ENCODE data around the gene SLX4IP.

SLX4IP gene

GRCh38 chr20:10429443-10429981, 5.6 kb upstream of the SLX4IP start:
- DNase-seq: no peak

DNA sequence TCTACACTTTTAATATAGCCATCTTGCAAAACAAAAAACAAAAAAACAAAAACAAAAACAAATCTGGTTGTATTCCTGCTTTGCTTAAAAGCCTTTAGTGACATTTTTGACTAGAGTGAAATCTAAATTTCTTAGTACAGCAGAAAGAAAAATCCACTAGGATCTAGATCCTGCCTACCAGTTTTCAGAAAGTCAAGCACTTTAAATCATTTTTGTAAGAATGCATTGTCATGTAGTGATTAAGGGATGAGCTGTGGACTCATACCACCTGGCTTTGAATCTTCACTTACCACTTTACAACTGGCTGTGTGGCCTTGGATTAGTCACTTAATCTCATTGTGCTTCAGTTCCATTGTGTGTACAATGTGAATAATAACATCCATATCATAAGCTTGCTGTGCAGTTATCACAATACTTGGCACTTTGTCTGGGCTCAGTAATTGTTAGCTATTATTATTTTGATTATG, 5.1 kb upstream of the SLX4IP start:
- DNase-seq: no peak

DNA sequence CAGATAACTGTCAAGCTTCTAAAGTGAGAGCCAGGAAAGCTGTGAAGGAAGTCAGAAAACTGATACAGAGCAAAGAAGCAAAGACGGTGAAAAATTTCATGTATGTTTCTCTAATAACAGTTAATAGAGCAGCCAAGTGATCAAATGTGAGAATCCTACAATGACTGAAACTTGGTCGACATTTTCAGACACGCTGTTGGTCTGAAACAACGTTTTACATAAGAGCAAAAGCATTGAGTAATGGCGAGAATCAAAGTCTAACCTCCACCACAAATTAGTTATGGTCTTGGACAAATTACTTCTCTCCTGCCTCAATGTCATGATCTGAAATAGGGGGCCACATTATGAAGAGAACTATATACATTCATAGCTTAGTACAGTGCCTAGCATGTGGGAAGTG, 4.4 kb upstream of the SLX4IP start:
- DNase-seq: no peak

- no peak for DNase-seq
Measured at GRCh38 chr20:10432079-10432478, 3.0 kb upstream of the SLX4IP start.

- DNase-seq: peak in 1 of 2 donors; percentile 1
Measured at GRCh38 chr20:10433014-10433622, 2.0 kb upstream of the SLX4IP start.

DNA sequence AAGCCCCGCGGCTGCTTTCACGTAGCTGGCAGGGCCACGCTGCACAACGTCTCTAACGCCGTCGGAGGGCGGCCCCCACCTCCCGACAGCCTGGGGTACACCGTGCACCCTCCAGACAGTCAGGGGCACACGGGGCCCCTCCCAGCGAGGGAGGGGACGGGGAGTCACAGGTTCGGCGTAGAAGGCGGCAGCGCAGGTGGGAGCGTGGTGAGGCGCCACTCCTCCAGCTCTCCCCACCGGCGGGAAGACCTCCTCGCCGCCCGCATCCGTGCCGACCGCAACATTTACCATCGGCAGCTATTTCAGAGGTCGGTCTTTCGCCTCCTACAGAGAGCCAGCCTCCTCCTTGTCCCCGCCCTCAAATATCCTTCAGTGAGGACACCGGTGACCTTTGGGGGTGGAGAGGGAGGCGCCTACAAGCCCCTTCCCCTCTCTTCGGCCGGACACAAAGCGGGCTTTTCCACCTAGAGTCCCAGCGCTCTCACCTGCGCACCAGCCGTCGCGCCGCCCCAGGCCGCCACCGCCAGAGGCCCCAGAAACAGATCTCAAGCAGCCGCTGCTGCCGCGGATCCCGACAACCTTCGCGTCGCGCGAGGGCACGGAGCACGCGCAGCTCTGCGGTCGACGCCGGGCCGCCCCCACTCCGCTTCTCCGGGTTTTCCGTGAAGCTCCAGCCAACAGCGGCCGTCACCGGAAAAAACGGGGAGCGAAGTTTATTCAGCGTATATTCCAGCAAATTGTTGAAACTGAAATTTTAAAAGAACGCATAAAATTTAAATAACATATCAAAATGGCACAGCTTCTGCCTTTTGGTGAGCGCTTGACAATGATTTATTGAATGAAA, 1.3 kb upstream of the SLX4IP start, which contains the start of gene MKKS:
TSS of gene MKKS (minus strand) at position 600 of the 844 bp plus-strand sequence. CDS start 20,708 bp downstream, outside the sequence.
- DNase-seq: peak; percentile 82 to 89

DNA sequence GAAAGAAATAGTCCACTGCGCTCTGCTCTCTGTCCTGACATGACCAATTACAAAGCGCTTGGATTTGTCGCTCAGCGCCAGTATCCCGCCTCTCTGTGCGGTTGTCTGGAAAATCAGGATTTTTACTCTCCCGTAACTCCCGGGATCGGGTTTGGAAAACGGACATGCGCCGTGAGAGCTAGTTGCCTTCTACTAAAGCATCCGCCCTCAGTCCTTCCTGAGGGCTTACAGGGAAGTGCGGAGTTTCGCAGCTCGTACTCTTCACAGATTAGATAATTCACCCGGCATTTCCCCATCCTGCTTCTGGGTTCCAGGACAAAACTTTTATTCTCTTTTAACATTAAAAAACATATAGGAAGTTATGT, 656 bp upstream of the SLX4IP start:
- peak; percentile 95 to 97 for DNase-seq

DNA sequence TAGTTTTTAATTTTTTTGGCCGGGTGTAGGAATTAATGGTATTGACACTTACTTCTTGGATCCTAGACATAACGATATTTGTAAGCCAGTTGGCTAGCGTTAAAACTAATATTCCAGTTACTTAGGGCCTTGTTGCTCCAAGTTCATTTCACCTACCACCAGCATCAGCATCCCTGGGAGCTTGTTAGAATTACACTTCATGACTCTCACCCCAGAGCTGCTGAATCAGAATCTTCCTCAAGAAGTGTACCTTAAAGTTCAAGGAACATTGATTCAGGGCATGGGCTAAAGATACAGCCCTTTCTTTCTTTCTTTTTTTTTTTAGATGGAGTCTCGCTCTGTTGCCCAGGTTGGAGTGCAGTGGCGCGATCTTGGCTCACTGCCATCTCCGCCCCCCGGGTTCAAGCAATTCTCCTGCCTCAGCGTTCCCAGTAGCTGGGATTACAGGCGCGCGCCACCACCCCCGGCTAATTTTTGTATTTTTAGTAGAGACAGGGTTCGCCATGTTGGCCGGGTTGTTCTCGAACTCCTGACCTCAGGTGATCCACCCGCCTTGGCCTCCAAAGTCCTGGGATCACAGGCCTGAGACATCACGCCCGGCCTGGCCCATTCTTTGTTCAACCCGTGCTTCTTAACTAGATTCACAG, 1.1 kb downstream of the SLX4IP start:
- DNase-seq: no peak

- no peak for DNase-seq
Measured at GRCh38 chr20:10438217-10438616, 3.1 kb downstream of the SLX4IP start.

GRCh38 chr20:10443936-10444335, 8.8 kb downstream of the SLX4IP start:
- no peak for DNase-seq

GRCh38 chr20:10445758-10446157, 10.7 kb downstream of the SLX4IP start:
- no peak for DNase-seq

- peak in 1 of 2 donors; percentile 42 for DNase-seq
Measured at GRCh38 chr20:10447028-10447427, 11.9 kb downstream of the SLX4IP start.

- no peak for DNase-seq
Measured at GRCh38 chr20:10448270-10449156, 13.4 kb downstream of the SLX4IP start.

- no peak for DNase-seq
Measured at GRCh38 chr20:10449270-10449669, 14.2 kb downstream of the SLX4IP start.

- peak; percentile 56 to 65 for DNase-seq
Measured at GRCh38 chr20:10453241-10453640, 18.1 kb downstream of the SLX4IP start.

DNA sequence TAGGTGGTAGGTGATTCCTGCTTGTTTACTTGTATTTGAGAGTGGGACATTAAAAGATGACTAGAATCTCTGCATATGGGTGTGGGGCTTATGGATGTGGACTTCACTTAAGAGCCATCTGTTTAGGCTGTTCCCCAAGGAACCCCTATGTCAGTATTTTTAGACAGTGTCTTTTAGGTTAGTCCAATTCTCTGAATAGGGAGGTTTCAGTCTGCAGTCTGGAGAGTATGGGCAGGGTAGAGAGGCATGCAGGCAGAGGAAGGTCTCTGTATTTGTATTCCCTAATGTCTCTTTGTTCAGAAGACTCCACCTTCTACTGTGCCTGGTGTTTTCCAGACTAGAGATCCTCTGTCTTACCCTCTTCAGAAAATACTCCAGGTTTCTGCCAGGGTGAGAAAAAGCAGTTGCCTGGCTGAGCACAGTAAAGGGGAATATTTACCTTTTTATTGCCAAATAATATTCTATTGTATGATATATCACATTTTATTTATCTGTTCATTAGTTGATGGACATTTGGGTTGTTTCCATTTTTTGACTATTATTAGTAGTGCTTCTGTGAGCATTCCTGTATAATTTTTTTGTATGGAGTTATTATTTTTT, 19.1 kb downstream of the SLX4IP start:
- no peak for DNase-seq

GRCh38 chr20:10461495-10461894, 26.4 kb downstream of the SLX4IP start:
- no peak for DNase-seq

DNA sequence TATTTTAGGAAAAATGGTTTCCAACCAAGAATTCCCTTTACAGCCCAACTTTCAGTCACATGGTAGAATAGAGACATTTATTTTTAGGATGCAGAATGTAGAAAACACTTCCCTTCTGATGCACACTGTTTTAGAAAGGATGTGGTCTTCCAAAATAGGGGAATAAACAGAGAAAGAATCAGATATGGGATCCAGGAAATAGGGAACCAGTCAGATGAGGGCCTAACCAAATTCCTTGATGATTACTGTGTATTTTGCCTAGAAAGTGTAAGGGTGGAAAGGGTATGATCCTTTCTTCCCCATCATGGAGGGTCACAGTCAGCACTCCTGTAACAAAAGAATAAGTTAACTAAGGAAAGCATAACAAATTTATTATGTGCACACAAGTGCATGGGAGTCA, 27.4 kb downstream of the SLX4IP start:
- no peak for DNase-seq

DNA sequence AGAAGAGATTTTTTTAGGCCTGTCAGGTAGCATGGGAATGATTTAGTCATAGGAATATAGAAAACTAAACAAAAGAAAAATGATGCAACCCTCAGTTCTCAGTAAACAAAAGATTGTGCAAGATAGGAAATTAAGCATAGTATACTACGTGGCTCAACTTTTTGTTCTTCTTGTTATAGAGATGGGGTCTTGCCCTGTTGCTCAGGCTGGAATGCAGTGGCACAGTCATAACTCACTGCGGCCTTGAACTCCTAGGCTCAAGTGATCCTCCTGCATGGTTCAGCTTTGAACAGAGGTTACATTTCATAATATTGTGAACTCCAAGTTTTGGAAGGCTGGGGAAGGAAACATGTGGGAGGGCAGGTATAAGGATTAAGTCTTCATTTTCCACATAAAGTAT, 28.5 kb downstream of the SLX4IP start:
- DNase-seq: no peak

DNA sequence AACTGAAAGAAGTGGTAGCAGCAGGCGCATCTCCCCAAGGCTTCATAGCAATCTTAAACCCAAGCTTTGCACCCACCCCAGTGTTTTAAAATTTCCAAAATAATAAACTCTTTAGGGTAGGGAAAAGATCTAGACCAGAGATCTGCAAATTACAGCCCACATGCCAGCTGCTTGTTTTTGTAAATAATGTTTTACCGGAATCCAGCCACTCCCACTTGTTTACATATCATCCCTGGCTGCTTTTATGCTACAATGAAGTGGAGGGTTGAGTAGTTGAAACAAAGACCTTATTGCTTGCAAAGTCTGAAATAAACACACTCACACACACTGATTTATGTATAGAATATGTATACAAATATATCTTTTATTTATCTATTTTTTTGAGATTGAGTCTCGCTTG, 30.0 kb downstream of the SLX4IP start:
- DNase-seq: no peak

DNA sequence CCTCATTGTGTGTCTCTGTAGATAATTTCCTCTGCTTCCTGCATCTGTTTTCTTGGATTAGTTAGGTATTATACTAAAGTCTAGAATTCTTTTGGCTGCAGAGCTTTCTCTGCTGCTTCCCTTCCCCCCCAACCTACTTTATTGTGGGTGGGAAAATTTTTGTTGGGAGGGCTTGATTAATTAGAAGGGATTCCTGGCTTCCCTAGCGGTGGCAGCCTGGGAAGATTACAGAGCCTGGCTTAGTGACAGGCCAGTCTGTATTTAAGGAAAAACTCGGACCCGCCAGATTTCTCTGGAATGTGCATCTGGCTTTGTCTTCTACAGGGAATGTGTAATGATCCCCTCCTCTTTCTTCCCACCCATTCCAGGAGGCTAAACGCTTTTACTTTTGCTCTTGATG, 31.2 kb downstream of the SLX4IP start:
- DNase-seq: no peak

- DNase-seq: no peak
Measured at GRCh38 chr20:10466855-10467254, 31.8 kb downstream of the SLX4IP start.

Data from inflammatory macrophage treated with lipopolysaccharide for 1 hour (primary cell).